ENCODE measurements around the gene REEP1. TPM values are rescaled to one million over a fixed set of nuclear protein-coding genes. Genes with fewer than 3 reads are reported as not detected.
A peak's percentile ranks its signal among the peaks of the same experiment; 100 is the strongest.

REEP1 gene
- total RNA-seq, 4 donors from 2014 or later, result 0.34 to 5.2 (median 2.4) TPM

DNA sequence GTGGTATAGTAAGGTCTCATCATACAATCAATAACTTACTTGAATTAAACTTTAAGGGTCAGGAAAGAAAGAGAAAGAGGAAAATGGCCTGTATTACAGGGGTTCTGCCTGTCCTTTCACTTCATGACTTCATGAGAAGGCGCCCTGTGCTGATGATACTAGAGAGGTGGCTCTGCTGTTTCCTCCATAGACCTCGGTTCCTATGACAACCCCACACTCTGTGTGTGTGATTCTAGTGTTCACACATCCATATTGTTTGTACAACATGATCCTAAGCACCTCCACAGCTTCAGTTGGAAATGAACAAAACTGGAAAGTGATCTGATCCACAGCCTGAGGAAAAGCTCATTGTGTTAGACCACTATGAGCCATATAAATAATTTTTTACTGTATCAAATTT lies 7.0 kb upstream of the REEP1 start:
- H3K27me3 ChIP-seq, result peaks cover 16% of the 10 kb centered on the region
- 85% methylated on average over 2 of the region's 2 CpGs for WGBS
- H3K9me3 ChIP-seq, result no peaks in the 10 kb centered on the region
- H3K36me3 ChIP-seq, result no peaks in the 10 kb centered on the region
- no peak for TF ChIP-seq EP300 (IDR thresholded peaks at IDR 0.05)
- TF ChIP-seq POLR2A (IDR thresholded peaks at IDR 0.05), result no peak
- TF ChIP-seq, protein P1, sequence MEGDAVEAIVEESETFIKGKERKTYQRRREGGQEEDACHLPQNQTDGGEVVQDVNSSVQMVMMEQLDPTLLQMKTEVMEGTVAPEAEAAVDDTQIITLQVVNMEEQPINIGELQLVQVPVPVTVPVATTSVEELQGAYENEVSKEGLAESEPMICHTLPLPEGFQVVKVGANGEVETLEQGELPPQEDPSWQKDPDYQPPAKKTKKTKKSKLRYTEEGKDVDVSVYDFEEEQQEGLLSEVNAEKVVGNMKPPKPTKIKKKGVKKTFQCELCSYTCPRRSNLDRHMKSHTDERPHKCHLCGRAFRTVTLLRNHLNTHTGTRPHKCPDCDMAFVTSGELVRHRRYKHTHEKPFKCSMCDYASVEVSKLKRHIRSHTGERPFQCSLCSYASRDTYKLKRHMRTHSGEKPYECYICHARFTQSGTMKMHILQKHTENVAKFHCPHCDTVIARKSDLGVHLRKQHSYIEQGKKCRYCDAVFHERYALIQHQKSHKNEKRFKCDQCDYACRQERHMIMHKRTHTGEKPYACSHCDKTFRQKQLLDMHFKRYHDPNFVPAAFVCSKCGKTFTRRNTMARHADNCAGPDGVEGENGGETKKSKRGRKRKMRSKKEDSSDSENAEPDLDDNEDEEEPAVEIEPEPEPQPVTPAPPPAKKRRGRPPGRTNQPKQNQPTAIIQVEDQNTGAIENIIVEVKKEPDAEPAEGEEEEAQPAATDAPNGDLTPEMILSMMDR (IDR thresholded peaks at IDR 0.05), result no peak
- TF ChIP-seq POLR2AphosphoS5 (IDR thresholded peaks at IDR 0.05), result no peak
- DNase-seq (ENCODE audit: low spot score in 2 of 2), result no peak
- H3K27ac ChIP-seq, result no peak overlapping the region
- H3K4me3 ChIP-seq, result no peak overlapping the region
- no peaks in the 10 kb centered on the region for H3K4me1 ChIP-seq

DNA sequence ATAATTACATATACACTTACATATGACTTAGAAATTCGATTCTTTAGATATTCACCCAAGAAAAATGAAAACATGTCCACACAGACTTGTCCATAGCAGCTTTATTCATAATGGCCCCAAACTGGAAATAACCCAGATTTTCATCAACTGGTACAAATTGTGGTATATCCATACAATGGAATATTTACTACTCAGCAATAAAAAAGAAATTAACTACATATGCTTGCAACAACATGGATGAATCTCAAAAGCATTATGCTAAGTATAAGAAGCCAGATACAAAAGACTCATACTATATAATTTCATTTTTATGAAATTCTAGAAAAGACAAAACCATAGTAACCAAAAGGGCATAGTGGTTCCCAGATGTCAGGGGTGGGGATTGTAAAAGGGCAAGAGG lies 5.1 kb upstream of the REEP1 start:
- TF ChIP-seq POLR2AphosphoS5 (IDR thresholded peaks at IDR 0.05), result no peak
- Histone ChIP-seq H3K4me1 (peaks cover 7% of the 10 kb centered on the region), H3K4me3 (no peak overlapping the region), H3K36me3 (no peaks in the 10 kb centered on the region), H3K9me3 (no peaks in the 10 kb centered on the region), H3K27me3 (peaks cover 33% of the 10 kb centered on the region), H3K27ac (no peak overlapping the region)
- no peak for DNase-seq (ENCODE audit: low spot score in 2 of 2)
- WGBS, result 78% methylated on average over 1 of the region's 1 CpG

DNA sequence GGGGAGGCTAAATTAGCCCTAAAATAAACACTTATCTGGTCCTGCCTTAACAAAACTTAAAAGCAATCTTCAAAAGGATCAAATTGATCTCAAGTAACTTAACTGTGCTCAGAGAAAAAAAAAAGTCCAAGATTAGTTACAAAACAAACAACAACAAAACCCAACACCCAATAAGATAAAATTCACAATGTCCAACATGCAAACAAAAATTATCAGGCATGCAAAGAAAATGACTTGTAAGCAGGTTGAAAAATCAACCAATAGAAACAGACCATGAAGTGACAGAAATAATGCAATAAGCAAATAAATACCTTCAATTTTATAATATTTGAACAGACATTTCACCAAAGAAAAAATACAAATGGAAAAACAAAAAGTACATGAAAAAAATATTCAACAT lies 4.0 kb upstream of the REEP1 start:
- TF ChIP-seq POLR2A (IDR thresholded peaks at IDR 0.05) (no peak), POLR2AphosphoS5 (IDR thresholded peaks at IDR 0.05) (no peak), EP300 (IDR thresholded peaks at IDR 0.05) (no peak)
- TF ChIP-seq, protein P1 (IDR thresholded peaks at IDR 0.05), result no peak
- Histone ChIP-seq H3K27me3 (peaks cover 42% of the 10 kb centered on the region), H3K4me3 (no peak overlapping the region), H3K4me1 (peaks cover 15% of the 10 kb centered on the region), H3K36me3 (no peaks in the 10 kb centered on the region), H3K27ac (no peak overlapping the region), H3K9me3 (no peaks in the 10 kb centered on the region)
- no peak for DNase-seq (ENCODE audit: low spot score in 2 of 2)

DNA sequence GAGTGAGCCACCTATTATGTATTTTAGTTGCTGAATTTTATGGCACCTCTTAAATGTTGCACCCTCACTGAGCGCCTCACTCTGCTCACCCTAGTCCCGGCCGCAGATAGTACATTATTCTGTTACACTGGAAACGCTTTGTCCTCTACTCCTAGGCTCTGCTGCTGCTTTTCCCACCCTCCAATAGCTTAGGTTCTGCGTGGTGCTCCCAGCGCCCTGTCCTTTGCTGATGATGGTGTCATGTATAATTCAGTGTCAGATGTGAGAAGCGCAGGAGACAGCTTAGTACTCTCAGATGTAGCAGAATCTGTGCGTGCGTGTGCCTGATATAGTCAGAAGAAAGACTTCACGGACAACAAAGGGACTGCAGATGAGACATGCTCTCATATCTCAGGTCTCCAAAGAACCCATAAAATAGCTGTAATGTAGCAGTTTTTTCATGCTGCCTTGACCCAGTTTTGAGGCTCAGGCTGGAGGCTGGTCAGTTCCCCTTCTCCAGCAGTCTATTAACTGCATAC lies 1.4 kb upstream of the REEP1 start:
- H3K4me1 ChIP-seq, result peaks cover 18% of the 10 kb centered on the region
- H3K27ac ChIP-seq, result no peak overlapping the region
- no peaks in the 10 kb centered on the region for H3K36me3 ChIP-seq
- 74% methylated on average over 10 of the region's 10 CpGs for WGBS
- H3K4me3 ChIP-seq, result no peak overlapping the region
- TF ChIP-seq EP300 (IDR thresholded peaks at IDR 0.05) (no peak), POLR2AphosphoS5 (IDR thresholded peaks at IDR 0.05) (no peak), POLR2A (IDR thresholded peaks at IDR 0.05) (no peak)
- TF ChIP-seq, protein P1 (IDR thresholded peaks at IDR 0.05), result no peak
- H3K27me3 ChIP-seq, result peaks cover 62% of the 10 kb centered on the region
- DNase-seq (ENCODE audit: low spot score in 2 of 2), result no peak
- no peaks in the 10 kb centered on the region for H3K9me3 ChIP-seq

DNA sequence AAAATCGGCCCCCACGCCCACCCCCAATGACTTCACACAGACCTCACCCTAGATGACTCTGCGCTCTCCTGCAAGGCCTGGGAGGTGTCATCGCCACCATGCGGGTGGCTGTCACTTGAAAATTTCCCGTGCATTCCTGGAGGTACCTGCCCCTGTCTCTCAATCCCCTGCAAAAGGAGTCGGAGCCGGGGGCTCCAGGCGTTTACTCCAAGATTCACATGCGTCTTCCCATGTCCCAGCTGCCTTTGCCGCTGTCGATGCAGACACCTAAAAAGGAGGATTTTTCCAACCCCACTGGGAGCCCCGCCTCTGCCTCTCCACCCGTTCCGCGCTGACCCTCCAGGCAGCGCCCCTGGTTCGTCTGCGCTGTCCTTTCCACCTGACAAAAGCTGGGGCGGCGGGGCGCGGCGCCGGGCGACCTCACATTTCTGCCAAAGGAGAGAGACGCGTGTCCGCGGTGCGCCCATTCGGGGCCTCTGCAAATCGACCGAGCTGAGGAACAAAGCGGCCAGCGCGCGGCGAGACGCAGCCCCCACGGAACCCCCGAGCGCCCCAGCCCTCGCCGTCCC lies 667 bp downstream of the REEP1 start:
- H3K27me3 ChIP-seq, result peaks cover 62% of the 10 kb centered on the region
- no peak overlapping the region for H3K27ac ChIP-seq
- H3K36me3 ChIP-seq, result no peaks in the 10 kb centered on the region
- H3K9me3 ChIP-seq, result no peaks in the 10 kb centered on the region
- 6% methylated on average over 15 of the region's 45 CpGs for WGBS
- peak overlapping the region; percentile 71 for H3K4me3 ChIP-seq
- TF ChIP-seq, protein P1 (IDR thresholded peaks at IDR 0.05), result no peak
- TF ChIP-seq POLR2AphosphoS5 (IDR thresholded peaks at IDR 0.05), result no peak
- TF ChIP-seq EP300 (IDR thresholded peaks at IDR 0.05), result no peak
- no peak for TF ChIP-seq POLR2A (IDR thresholded peaks at IDR 0.05)
- peaks cover 18% of the 10 kb centered on the region for H3K4me1 ChIP-seq
- no peak for DNase-seq (ENCODE audit: low spot score in 2 of 2)

Measured in suprapubic skin (tissue), 4 donors.